ENCODE results near the gene CFAP300. TPM values are rescaled to one million over a fixed set of nuclear protein-coding genes. Genes with fewer than 3 reads are reported as not detected.
A peak's percentile ranks its signal among the peaks of the same experiment; 100 is the strongest.

Gene CFAP300
- 1 to 10 TPM; 5.6 to 6.9 TPM for total RNA-seq
- long read RNA-seq, donor 1, partial matches to known transcripts = 2 of 5 reads
- long read RNA-seq, donor 1, other reads (novel, unspliced or antisense) = 0 of 5 reads
- long read RNA-seq, donor 2, transcript CFAP300-201 (7 exons, 2,193 nt) = major isoform, 9 of 19 reads
- long read RNA-seq, donor 2, partial matches to known transcripts = 4 of 19 reads
- long read RNA-seq, donor 2, other reads (novel, unspliced or antisense) = 6 of 19 reads

- intact Hi-C loops (cut with DNase I) = no loop called here
- peak; percentile 97 for DNase-seq (ENCODE audit: low spot score)
Measured at GRCh38 chr11:102047305-102047924, at the start of gene CFAP300. Gene CFAP300 (plus strand): TSS chr11:102047437. CDS start chr11:102047471, 34 bp downstream.

GRCh38 chr11:102001657-102002338 lies 45.4 kb upstream of the CFAP300 start:
- no peak for DNase-seq (ENCODE audit: low spot score)
- intact Hi-C loops (cut with DNase I) = loop anchor here in 1 of 2 donors (10.0 kb wide), 1 partner anchor 137 kb away; no protein-coding TSS in a partner anchor

GRCh38 chr11:102004220-102004619 lies 43.0 kb upstream of the CFAP300 start:
- intact Hi-C loops (cut with DNase I) = loop anchor here in 1 of 2 donors (10.0 kb wide), 1 partner anchor 139 kb away; no protein-coding TSS in a partner anchor
- no peak for DNase-seq (ENCODE audit: low spot score)

- intact Hi-C loops (cut with DNase I) = loop anchor here in 1 of 2 donors (10.0 kb wide), 1 partner anchor 141 kb away; no protein-coding TSS in a partner anchor
- no peak for DNase-seq (ENCODE audit: low spot score)
Measured at GRCh38 chr11:102005306-102005705, 41.9 kb upstream of the CFAP300 start.

- intact Hi-C loops (cut with DNase I) = loop anchor here (2.0 to 10.0 kb wide), 2 partner anchors 142 to 146 kb away; no protein-coding TSS in a partner anchor
Measured at GRCh38 chr11:102006835-102007566, 40.2 kb upstream of the CFAP300 start.

GRCh38 chr11:102007567-102008437 lies 39.4 kb upstream of the CFAP300 start:
- no peak for DNase-seq (ENCODE audit: low spot score)
- intact Hi-C loops (cut with DNase I) = loop anchor here (2.0 to 10.0 kb wide), 2 partner anchors 143 to 147 kb away; no protein-coding TSS in a partner anchor

More at GRCh38 chr11:102006835-102007566, 40.2 kb upstream of the CFAP300 start:
- no peak for DNase-seq (ENCODE audit: low spot score)

- intact Hi-C loops (cut with DNase I) = no loop called here
- DNase-seq (ENCODE audit: low spot score) = peak; percentile 93
Measured at GRCh38 chr11:102010776-102011494, 36.3 kb upstream of the CFAP300 start.

- intact Hi-C loops (cut with DNase I) = no loop called here
- no peak for DNase-seq (ENCODE audit: low spot score)
Measured at GRCh38 chr11:102012946-102013345, 34.3 kb upstream of the CFAP300 start.

- intact Hi-C loops (cut with DNase I) = no loop called here
- no peak for DNase-seq (ENCODE audit: low spot score)
Measured at GRCh38 chr11:102014756-102015155, 32.5 kb upstream of the CFAP300 start.

- DNase-seq (ENCODE audit: low spot score) = no peak
- intact Hi-C loops (cut with DNase I) = no loop called here
Measured at GRCh38 chr11:102017026-102017425, 30.2 kb upstream of the CFAP300 start.

GRCh38 chr11:102026217-102026616 lies 21.0 kb upstream of the CFAP300 start:
- intact Hi-C loops (cut with DNase I) = no loop called here
- no peak for DNase-seq (ENCODE audit: low spot score)

GRCh38 chr11:102026959-102027358 lies 20.3 kb upstream of the CFAP300 start:
- DNase-seq (ENCODE audit: low spot score) = no peak
- intact Hi-C loops (cut with DNase I) = no loop called here

- intact Hi-C loops (cut with DNase I) = no loop called here
- no peak for DNase-seq (ENCODE audit: low spot score)
Measured at GRCh38 chr11:102036757-102037156, 10.5 kb upstream of the CFAP300 start.

GRCh38 chr11:102046841-102047240 lies 396 bp upstream of the CFAP300 start:
- no peak for DNase-seq (ENCODE audit: low spot score)
- intact Hi-C loops (cut with DNase I) = no loop called here

GRCh38 chr11:102050927-102051575 lies 3.8 kb downstream of the CFAP300 start:
- intact Hi-C loops (cut with DNase I) = no loop called here
- no peak for DNase-seq (ENCODE audit: low spot score)

GRCh38 chr11:102061276-102061675 lies 14.0 kb downstream of the CFAP300 start:
- no peak for DNase-seq (ENCODE audit: low spot score)
- intact Hi-C loops (cut with DNase I) = no loop called here

- intact Hi-C loops (cut with DNase I) = no loop called here
- DNase-seq (ENCODE audit: low spot score) = no peak
Measured at GRCh38 chr11:102062106-102062505, 14.9 kb downstream of the CFAP300 start.
